MCF 10A (cell line): ENCODE measurements around the gene PLEKHM3. TPM values are rescaled to one million over a fixed set of nuclear protein-coding genes. Genes with fewer than 3 reads are reported as not detected.

ENCODE experiments used
- BruUV-seq: library from RNA; stranded (reverse); fragments of 400-500 nt; replicated peaks from 2 replicates; lab custom pipeline; 2021; lab: Mats Ljungman, UMichigan
- CTCF ChIA-PET: fragments of 300-600 bp; sonication (Branson Sonifier 250); formaldehyde crosslinking; extraction: SDS; loops from one replicate; lab custom pipeline; 2021; ENCODE audit warnings: antibody characterized with exemption, inconsistent platforms; lab: Yijun Ruan, JAX
- POLR2A ChIA-PET: fragments of 300-600, 350-650 bp; sonication (Branson Sonifier 250); formaldehyde crosslinking; extraction: SDS; loops from one replicate; lab custom pipeline; 2020; ENCODE audit warnings: antibody characterized with exemption, inconsistent platforms; lab: Yijun Ruan, JAX
- DNase-seq: peaks from one replicate; pipeline ENCODE4 v3.0.0-alpha.2; 2018; ENCODE audit not compliant: unreplicated experiment
- H3K27ac Mint-ChIP-seq: one replicate; pipeline ENCODE4 v1.8.0; 2022; ENCODE audit warnings: mild to moderate bottlenecking, low read depth, mixed read lengths; ENCODE audit not compliant: unreplicated experiment
- H3K27me3 Mint-ChIP-seq: one replicate; pipeline ENCODE4 v1.8.0; 2022; ENCODE audit warnings: mixed read lengths; ENCODE audit not compliant: insufficient read depth, unreplicated experiment
- H3K36me3 Mint-ChIP-seq: one replicate; pipeline ENCODE4 v1.8.0; 2022; ENCODE audit warnings: mild to moderate bottlenecking, moderate library complexity, mixed read lengths; ENCODE audit not compliant: insufficient read depth, unreplicated experiment
- H3K4me1 Mint-ChIP-seq: one replicate; pipeline ENCODE4 v1.8.0; 2022; ENCODE audit warnings: mixed read lengths; ENCODE audit not compliant: insufficient read depth, unreplicated experiment
- H3K4me3 Mint-ChIP-seq: one replicate; pipeline ENCODE4 v1.8.0; 2022; ENCODE audit warnings: mild to moderate bottlenecking, moderate library complexity, mixed read lengths; ENCODE audit not compliant: unreplicated experiment
- H3K9me3 Mint-ChIP-seq: one replicate; pipeline ENCODE4 v1.8.0; 2022; ENCODE audit warnings: mixed read lengths; ENCODE audit not compliant: unreplicated experiment
- CTCF ChIP-seq: fragments of 200-600 bp; IDR thresholded peaks from one replicate; pipeline ENCODE4 v1.8.0; 2022; ENCODE audit warnings: antibody characterized with exemption, mild to moderate bottlenecking; ENCODE audit not compliant: unreplicated experiment
- intact Hi-C: fragments of 100-400 bp; cut with micrococcal nuclease; formaldehyde crosslinking; loops from 2 replicates; pipeline ENCODE4 v1.14.1; 2022
- total RNA-seq: library from RNA; stranded (reverse); gene quantifications from 2 replicates; pipeline ENCODE4 v1.2.3, GENCODE V29; 2022

The PLEKHM3 gene
- total RNA-seq, 1 experiment from 2014 or later: 5.4 TPM

GRCh38 chr2:207955456-207955855 lies 69.9 kb downstream of the PLEKHM3 start:
- no peak for DNase-seq
- CTCF ChIA-PET: interaction anchor here (1.3 kb wide), 1 partner anchor 18 kb away, joined by 4 read pairs; no protein-coding TSS in a partner anchor
- BruUV-seq: no TSS peak
- Mint-ChIP-seq H3K27me3 (no peaks in the 10 kb centered on the region), H3K36me3 (no peaks in the 10 kb centered on the region), H3K4me3 (no peak overlapping the region), H3K4me1 (no peaks in the 10 kb centered on the region), H3K27ac (no peak overlapping the region), H3K9me3 (no peaks in the 10 kb centered on the region)
- TF ChIP-seq CTCF: no peak
- POLR2A ChIA-PET: no interaction called here
- intact Hi-C loops: no loop called here

- Mint-ChIP-seq H3K4me1 (no peaks in the 10 kb centered on the region), H3K36me3 (no peaks in the 10 kb centered on the region), H3K27me3 (no peaks in the 10 kb centered on the region), H3K4me3 (no peak overlapping the region), H3K27ac (no peak overlapping the region), H3K9me3 (no peaks in the 10 kb centered on the region)
- TF ChIP-seq CTCF: no peak
- CTCF ChIA-PET: interaction anchor here (1.5 kb wide), 1 partner anchor 119 kb away, joined by 3 read pairs; no protein-coding TSS in a partner anchor
- no peak for DNase-seq
- intact Hi-C loops: no loop called here
- BruUV-seq: no TSS peak
- POLR2A ChIA-PET: interaction anchor here (1.1 kb wide), 1 partner anchor 15 kb away, joined by 3 read pairs; no protein-coding TSS in a partner anchor
Observed at GRCh38 chr2:207953354-207953753, 72.0 kb downstream of the PLEKHM3 start.

- no peak for DNase-seq
- intact Hi-C loops: no loop called here
- Mint-ChIP-seq H3K27me3 (no peaks in the 10 kb centered on the region), H3K4me1 (no peaks in the 10 kb centered on the region), H3K36me3 (no peaks in the 10 kb centered on the region), H3K4me3 (no peak overlapping the region), H3K9me3 (no peaks in the 10 kb centered on the region), H3K27ac (no peak overlapping the region)
- ChIA-PET POLR2A (interaction anchor here (1.1 kb wide), 1 partner anchor 15 kb away, joined by 3 read pairs; no protein-coding TSS in a partner anchor), CTCF (interaction anchor here (0.6 to 1.5 kb wide), 5 partner anchors 20 to 318 kb away, joined by 3 to 4 read pairs (median 3); no protein-coding TSS in a partner anchor)
- no TSS peak for BruUV-seq
- TF ChIP-seq CTCF: no peak
Observed at GRCh38 chr2:207952564-207953345, 72.6 kb downstream of the PLEKHM3 start.

GRCh38 chr2:207951734-207952470 lies 73.4 kb downstream of the PLEKHM3 start:
- intact Hi-C loops: no loop called here
- H3K27ac Mint-ChIP-seq: no peak overlapping the region
- DNase-seq: no peak
- BruUV-seq: no TSS peak
- H3K4me3 Mint-ChIP-seq: no peak overlapping the region
- ChIA-PET CTCF (interaction anchor here (0.6 to 1.2 kb wide), 4 partner anchors 21 to 317 kb away, joined by 3 to 4 read pairs (median 3); no protein-coding TSS in a partner anchor), POLR2A (no interaction called here)
- no peaks in the 10 kb centered on the region for H3K36me3 Mint-ChIP-seq
- TF ChIP-seq CTCF: no peak
- no peaks in the 10 kb centered on the region for H3K27me3 Mint-ChIP-seq
- H3K9me3 Mint-ChIP-seq: no peaks in the 10 kb centered on the region
- H3K4me1 Mint-ChIP-seq: no peaks in the 10 kb centered on the region
